ENCODE measurements around the gene BTN2A1.

DNA sequence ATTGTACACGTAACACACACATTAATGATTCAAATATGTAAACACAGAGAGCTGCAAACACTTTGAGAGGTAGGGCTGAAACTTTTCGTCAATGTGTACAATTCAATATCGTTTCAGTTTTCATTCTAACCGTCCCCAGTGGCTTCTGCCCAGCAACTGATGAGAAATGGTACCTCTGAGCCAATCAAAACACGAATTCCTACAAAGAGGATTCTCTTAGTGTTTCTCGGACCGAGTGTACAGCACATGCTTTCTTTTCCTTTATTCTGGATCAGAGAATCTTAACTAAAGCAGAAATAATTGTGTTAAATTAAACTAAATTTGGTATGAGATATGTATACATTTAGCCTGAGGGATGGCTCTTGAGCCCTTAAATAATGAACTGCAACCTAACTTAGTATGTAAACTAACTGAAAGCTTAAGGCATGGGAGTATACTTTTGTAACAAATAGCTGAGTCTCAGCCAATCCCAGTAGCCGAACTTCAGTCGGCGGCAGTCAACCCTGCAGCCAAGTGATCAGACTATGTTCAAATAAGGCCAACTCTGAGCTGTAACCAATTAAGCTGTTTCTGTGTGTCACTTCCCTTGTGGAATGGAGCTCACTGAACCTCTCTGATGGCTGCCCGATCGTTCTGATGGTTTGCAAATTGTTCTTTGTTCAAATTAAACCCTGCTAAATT is 16.1 kb downstream of the BTN2A1 start:
- TF ChIP-seq, protein P1, sequence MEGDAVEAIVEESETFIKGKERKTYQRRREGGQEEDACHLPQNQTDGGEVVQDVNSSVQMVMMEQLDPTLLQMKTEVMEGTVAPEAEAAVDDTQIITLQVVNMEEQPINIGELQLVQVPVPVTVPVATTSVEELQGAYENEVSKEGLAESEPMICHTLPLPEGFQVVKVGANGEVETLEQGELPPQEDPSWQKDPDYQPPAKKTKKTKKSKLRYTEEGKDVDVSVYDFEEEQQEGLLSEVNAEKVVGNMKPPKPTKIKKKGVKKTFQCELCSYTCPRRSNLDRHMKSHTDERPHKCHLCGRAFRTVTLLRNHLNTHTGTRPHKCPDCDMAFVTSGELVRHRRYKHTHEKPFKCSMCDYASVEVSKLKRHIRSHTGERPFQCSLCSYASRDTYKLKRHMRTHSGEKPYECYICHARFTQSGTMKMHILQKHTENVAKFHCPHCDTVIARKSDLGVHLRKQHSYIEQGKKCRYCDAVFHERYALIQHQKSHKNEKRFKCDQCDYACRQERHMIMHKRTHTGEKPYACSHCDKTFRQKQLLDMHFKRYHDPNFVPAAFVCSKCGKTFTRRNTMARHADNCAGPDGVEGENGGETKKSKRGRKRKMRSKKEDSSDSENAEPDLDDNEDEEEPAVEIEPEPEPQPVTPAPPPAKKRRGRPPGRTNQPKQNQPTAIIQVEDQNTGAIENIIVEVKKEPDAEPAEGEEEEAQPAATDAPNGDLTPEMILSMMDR (IDR thresholded peaks at IDR 0.05): no peak
- peak; percentile 69 for TF ChIP-seq POLR2A (IDR thresholded peaks at IDR 0.05)
